ENCODE measurements around the gene COL25A1.

DNA sequence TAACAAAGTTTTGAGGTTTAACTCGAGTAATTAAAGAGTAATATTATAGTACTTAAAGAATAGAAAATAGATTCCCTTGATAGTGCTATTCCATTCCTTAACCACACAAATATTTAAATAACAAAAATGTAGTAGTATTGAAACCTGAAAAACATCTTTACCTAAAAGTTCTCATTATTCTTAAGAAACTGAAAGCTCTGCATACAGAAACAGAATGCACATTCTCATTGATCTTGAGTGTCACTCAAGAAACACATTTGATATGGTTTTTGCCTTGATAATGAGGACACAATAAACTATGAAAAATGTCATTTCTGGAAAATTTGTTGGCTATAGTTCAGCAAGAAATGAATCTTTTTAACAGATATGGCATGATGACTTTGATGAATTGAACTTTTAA lies 268.5 kb downstream of the COL25A1 start:
- TF ChIP-seq EZH2 (IDR thresholded peaks at IDR 0.05; ENCODE audit: insufficient read depth, poor library complexity, severe bottlenecking) (no peak), EZH2phosphoT487 (IDR thresholded peaks at IDR 0.05; ENCODE audit: insufficient read depth, low read depth) (no peak)
